K562 (cell line): ENCODE results near the gene S100A4. TPM values are rescaled to one million over a fixed set of nuclear protein-coding genes. Genes with fewer than 3 reads are reported as not detected.
A peak's percentile ranks its signal among the peaks of the same experiment; 100 is the strongest.

ENCODE experiments used
- ATAC-seq: fragments of 200-7000 bp; cut with Tn5 transposase; 3 replicates; pipeline ENCODE4 v1.9.1; 2020; ENCODE audit warnings: moderate library complexity
- BruUV-seq: library from RNA; stranded (reverse); fragments of 400-500 nt; replicated peaks from 2 replicates; lab custom pipeline; 2021; lab: Mats Ljungman, UMichigan
- CTCF ChIA-PET: fragments of 300-600 bp; formaldehyde crosslinking; extraction: SDS; loops from one replicate; lab custom pipeline; 2021; ENCODE audit warnings: low intra/inter-chr PET ratio; lab: Yijun Ruan, JAX
- POLR2A ChIA-PET: fragments of 300-600, 350-650 bp; sonication (Branson Sonifier 250); formaldehyde crosslinking; extraction: SDS; loops from one replicate; lab custom pipeline; 2021; ENCODE audit warnings: antibody characterized with exemption, inconsistent platforms; lab: Yijun Ruan, JAX
- DNase-seq, 4 experiments: peaks; one replicate each; pipeline versions ENCODE4 v3.0.0 to v3.0.0-alpha.2; 2011 to 2018; ENCODE audit warnings: low spot score in 3 of 4, mixed read lengths in 3 of 4; ENCODE audit errors: extremely low read depth in 1 of 4
- FAIRE-seq: peaks from 2 replicates; lab custom pipeline; 2011; peaks lifted over from hg19 to GRCh38; lab: Jason Lieb, UNC
- H2AFZ ChIP-seq: 2 replicates; pipeline ENCODE4 v1.6.0; 2011; ENCODE audit warnings: low read depth, low read length, control low read depth, inconsistent platforms
- H3K27ac ChIP-seq: fragments of 200-600 bp; 3 replicates; pipeline ENCODE4 v1.8.0; 2011; ENCODE audit warnings: low read depth, mild to moderate bottlenecking, control low read depth, inconsistent platforms, low read length, moderate library complexity, mixed read lengths; ENCODE audit errors: extremely low read depth
- H3K27me3 ChIP-seq, 2 experiments: fragments of 300-600 bp in 1 of 2; 2 replicates in 1 of 2; 3 replicates in 1 of 2; pipeline versions ENCODE4 v1.6.0 to v1.8.0; 2011; ENCODE audit warnings: inconsistent platforms in 2 of 2, low read length in 2 of 2, mild to moderate bottlenecking in 1 of 2, mixed read lengths in 1 of 2, moderate library complexity in 1 of 2; ENCODE audit not compliant: control insufficient read depth in 2 of 2, insufficient read depth in 2 of 2
- H3K36me3 ChIP-seq: fragments of 300-600 bp; 3 replicates; pipeline ENCODE4 v1.8.0; 2011; ENCODE audit warnings: mild to moderate bottlenecking, low read length, inconsistent platforms; ENCODE audit not compliant: control insufficient read depth, insufficient read depth
- H3K4me1 ChIP-seq, 2 experiments: fragments of 200-600 bp in 1 of 2; replicated peaks in 1 of 2; 2 replicates in 1 of 2; 3 replicates in 1 of 2; pipeline versions ENCODE4 v1.5.1 to v1.8.0; 2011; ENCODE audit warnings: inconsistent platforms in 2 of 2, low read length in 2 of 2, mild to moderate bottlenecking in 1 of 2, mixed read lengths in 1 of 2, moderate library complexity in 1 of 2; ENCODE audit not compliant: control insufficient read depth in 2 of 2, insufficient read depth in 2 of 2
- H3K4me2 ChIP-seq: 2 replicates; pipeline ENCODE4 v1.6.1; 2011; ENCODE audit warnings: low read length, control low read depth, inconsistent platforms, mixed read lengths; ENCODE audit not compliant: insufficient read depth
- H3K4me3 ChIP-seq: fragments of 200-600 bp; sonication (generic), shearing (Covaris generic); 2 replicates; pipeline ENCODE4 v1.5.1; 2016; ENCODE audit warnings: control low read depth, inconsistent platforms
- H3K79me2 ChIP-seq: fragments of 200-600 bp; 3 replicates; pipeline ENCODE4 v1.8.0; 2011; ENCODE audit warnings: low read length, inconsistent platforms; ENCODE audit not compliant: control insufficient read depth, insufficient read depth
- H3K9ac ChIP-seq, 2 experiments: 2 replicates each; pipeline versions ENCODE4 v1.6.0 to v1.6.1; 2011; ENCODE audit warnings: low read depth in 2 of 2, low read length in 2 of 2, control low read depth in 1 of 2, inconsistent platforms in 1 of 2, mild to moderate bottlenecking in 1 of 2, mixed read lengths in 1 of 2; ENCODE audit not compliant: insufficient read depth in 1 of 2
- H3K9me1 ChIP-seq: one replicate; pipeline ENCODE4 v1.6.0; 2011; ENCODE audit warnings: inconsistent platforms, mild to moderate bottlenecking, low read length, moderate library complexity; ENCODE audit not compliant: control insufficient read depth, insufficient read depth
- H3K9me3 ChIP-seq: replicated peaks from 2 replicates; pipeline ENCODE4 v1.5.1; 2011; ENCODE audit warnings: low read depth, low read length, inconsistent platforms; ENCODE audit not compliant: control insufficient read depth, insufficient read depth
- H4K20me1 ChIP-seq: replicated peaks from 2 replicates; pipeline ENCODE4 v1.6.1; 2011; ENCODE audit warnings: low read length, inconsistent platforms, mixed read lengths; ENCODE audit not compliant: control insufficient read depth, insufficient read depth
- CBFA2T2 ChIP-seq: fragments of 450-650 bp; conservative IDR thresholded peaks from 2 replicates; pipeline ENCODE4 v1.6.1; 2017; ENCODE audit warnings: mild to moderate bottlenecking
- NR1H2 ChIP-seq: sonication (generic); formaldehyde crosslinking; IDR thresholded peaks from 2 replicates; pipeline ENCODE4 v1.4.0; 2020; ENCODE audit warnings: mild to moderate bottlenecking, missing genetic modification reagents
- SNRNP70 ChIP-seq: fragments of 200-400 bp; formaldehyde crosslinking; optimal IDR thresholded peaks from 2 replicates; pipeline ENCODE3; 2017; ENCODE audit warnings: low read depth, low read length
- SPI1 ChIP-seq: IDR thresholded peaks from 2 replicates; pipeline ENCODE4 v1.6.1; 2011; ENCODE audit warnings: low read depth, low read length, control low read depth, borderline replicate concordance
- ZBTB11 ChIP-seq, 3 experiments: fragments of 200-800 bp in 1 of 3; fragments of 250-450 bp in 1 of 3; fragments of 450-650 bp in 1 of 3; sonication (Bioruptor Pico) in 1 of 3; sonication (Bioruptor generic) in 1 of 3; formaldehyde crosslinking in 1 of 3; IDR thresholded peaks; 2 replicates each; pipeline versions ENCODE4 v1.6.1 to v1.8.0; 2016 to 2022; ENCODE audit warnings: mild to moderate bottlenecking in 2 of 3, missing genetic modification characterization in 2 of 3, missing compliant biosample characterization in 1 of 3, moderate library complexity in 1 of 3
- ZNF23 ChIP-seq: fragments of 250-450 bp; sonication (Bioruptor Pico); IDR thresholded peaks from 2 replicates; pipeline ENCODE4 v1.4.0; 2020; ENCODE audit warnings: mild to moderate bottlenecking
- WGBS: fragments of 100-300 bp; shearing (Covaris generic); methylation state at CpG from one replicate; pipeline ENCODE4 v1.1.6; 2016; ENCODE audit warnings: low coverage, mixed read lengths; ENCODE audit not compliant: insufficient coverage; ENCODE audit errors: missing lambda C conversion rate; 5-methylcytosine and 5-hydroxymethylcytosine counted together
- in situ Hi-C: fragments of 300-500 bp; cut with MboI; formaldehyde crosslinking; loops from 4 replicates; pipeline ENCODE4 v1.15.0; 2018; ENCODE audit warnings: inconsistent platforms, mixed read lengths
- intact Hi-C: fragments of 100-400 bp; cut with micrococcal nuclease; formaldehyde crosslinking; loops from 2 replicates; pipeline ENCODE4 v1.14.2; 2022
- polyA plus RNA-seq, 8 experiments: library from polyadenylated mRNA; depleted of rRNA in 4 of 8; stranded (reverse) in 5 of 8; unstranded in 3 of 8; fragments of >200 nt; fragmentation: Nextera tagmentation in 2 of 8; fragmentation: Illumina TruSeq in 1 of 8; extraction: Ambion mirVana in 2 of 8; extraction: Trizol in 1 of 8; gene quantifications; 2 replicates each; pipeline versions ENCODE4 v1.2.1 to v1.2.3, GENCODE V29; 2011 to 2014; ENCODE audit warnings: inconsistent platforms in 1 of 8, missing spikeins in 1 of 8
- total RNA-seq, 7 experiments: library from RNA; depleted of rRNA in 6 of 7; stranded (reverse); fragments of >200 nt in 6 of 7; fragmentation: Illumina TruSeq in 2 of 7; extraction: Trizol in 2 of 7; gene quantifications; 2 replicates each; pipeline versions ENCODE4 v1.2.1 to v1.2.3, GENCODE V29; 2011 to 2021; ENCODE audit warnings: low replicate concordance in 1 of 7
- TF ChIP-seq, protein P1 (sequence below): fragments of 250-450 bp; sonication (Bioruptor Pico); IDR thresholded peaks from 2 replicates; pipeline ENCODE4 v1.4.0; 2020; ENCODE audit warnings: mild to moderate bottlenecking, moderate library complexity, borderline replicate concordance
- TF ChIP-seq, protein P2 (sequence below): fragments of 450-650 bp; conservative IDR thresholded peaks from 2 replicates; pipeline ENCODE4 v1.6.1; 2016; ENCODE audit warnings: missing genetic modification characterization, low read depth, mild to moderate bottlenecking, missing compliant biosample characterization, moderate library complexity

The S100A4 gene
- total and polyA plus RNA-seq, 9 of the 15 experiments (the other 6 are each of a cell fraction or from before 2014, with no cell fraction given), result 3.7 to 20.1 (median 11.2) TPM

GRCh38 chr1:153526132-153526543 lies 19.5 kb downstream of the S100A4 start:
- Histone ChIP-seq H4K20me1 (no peaks in the 10 kb centered on the region), H3K4me1 (peaks cover 17 to 21% of the 10 kb centered on the region in 2 experiments), H3K9ac (peak overlapping the region; percentile 37 to 67; a peak in 2 of 4 replicates), H3K36me3 (no peaks in the 10 kb centered on the region), H3K27me3 (no peaks in the 10 kb centered on the region), H3K9me1 (no peaks in the 10 kb centered on the region), H3K4me2 (peak overlapping the region; percentile 58), H3K9me3 (peaks cover 2% of the 10 kb centered on the region; the same call in 1 of the 2 replicates), H3K27ac (peak overlapping the region; percentile 37; the same call in 1 of the 3 replicates), H3K79me2 (no peaks in the 10 kb centered on the region), H2AFZ (peak overlapping the region; percentile 87), H3K4me3 (no peak overlapping the region)
- ATAC-seq (peak; percentile 71), DNase-seq (peak in 1 of 4 experiments; percentile 62), FAIRE-seq (peak; percentile 73)
- no TSS peak for BruUV-seq
- CTCF ChIA-PET, result no interaction called here
- intact Hi-C loops (no loop called here), in situ Hi-C loops (no loop called here)
- WGBS, result 2% methylated on average over 8 of the region's 8 CpGs
- POLR2A ChIA-PET, result interaction anchor here (0.7 to 3.3 kb wide), 6 partner anchors 10 to 101 kb away, joined by 3 to 15 read pairs (median 4); partner anchors contain the start of gene S100A13
- TF ChIP-seq SPI1, result peak; percentile 61; the same call in 1 of the 2 replicates
- TF ChIP-seq, protein P1, sequence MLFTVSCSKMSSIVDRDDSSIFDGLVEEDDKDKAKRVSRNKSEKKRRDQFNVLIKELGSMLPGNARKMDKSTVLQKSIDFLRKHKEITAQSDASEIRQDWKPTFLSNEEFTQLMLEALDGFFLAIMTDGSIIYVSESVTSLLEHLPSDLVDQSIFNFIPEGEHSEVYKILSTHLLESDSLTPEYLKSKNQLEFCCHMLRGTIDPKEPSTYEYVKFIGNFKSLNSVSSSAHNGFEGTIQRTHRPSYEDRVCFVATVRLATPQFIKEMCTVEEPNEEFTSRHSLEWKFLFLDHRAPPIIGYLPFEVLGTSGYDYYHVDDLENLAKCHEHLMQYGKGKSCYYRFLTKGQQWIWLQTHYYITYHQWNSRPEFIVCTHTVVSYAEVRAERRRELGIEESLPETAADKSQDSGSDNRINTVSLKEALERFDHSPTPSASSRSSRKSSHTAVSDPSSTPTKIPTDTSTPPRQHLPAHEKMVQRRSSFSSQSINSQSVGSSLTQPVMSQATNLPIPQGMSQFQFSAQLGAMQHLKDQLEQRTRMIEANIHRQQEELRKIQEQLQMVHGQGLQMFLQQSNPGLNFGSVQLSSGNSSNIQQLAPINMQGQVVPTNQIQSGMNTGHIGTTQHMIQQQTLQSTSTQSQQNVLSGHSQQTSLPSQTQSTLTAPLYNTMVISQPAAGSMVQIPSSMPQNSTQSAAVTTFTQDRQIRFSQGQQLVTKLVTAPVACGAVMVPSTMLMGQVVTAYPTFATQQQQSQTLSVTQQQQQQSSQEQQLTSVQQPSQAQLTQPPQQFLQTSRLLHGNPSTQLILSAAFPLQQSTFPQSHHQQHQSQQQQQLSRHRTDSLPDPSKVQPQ (CRISPR knock-in tag), result 0 out of 2 replicates have a peak, but pooled peaks have one; percentile 9
- peak; percentile 37; the same call in 1 of the 2 replicates for TF ChIP-seq CBFA2T2
- 0 out of 2 replicates have a peak, but pooled peaks have one; percentile 30 for TF ChIP-seq ZNF23 (CRISPR knock-in tag)
- TF ChIP-seq, protein P2, sequence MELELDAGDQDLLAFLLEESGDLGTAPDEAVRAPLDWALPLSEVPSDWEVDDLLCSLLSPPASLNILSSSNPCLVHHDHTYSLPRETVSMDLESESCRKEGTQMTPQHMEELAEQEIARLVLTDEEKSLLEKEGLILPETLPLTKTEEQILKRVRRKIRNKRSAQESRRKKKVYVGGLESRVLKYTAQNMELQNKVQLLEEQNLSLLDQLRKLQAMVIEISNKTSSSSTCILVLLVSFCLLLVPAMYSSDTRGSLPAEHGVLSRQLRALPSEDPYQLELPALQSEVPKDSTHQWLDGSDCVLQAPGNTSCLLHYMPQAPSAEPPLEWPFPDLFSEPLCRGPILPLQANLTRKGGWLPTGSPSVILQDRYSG (tag), result no peak
- no peak for TF ChIP-seq NR1H2 (CRISPR knock-in tag)
- TF ChIP-seq ZBTB11 (CRISPR knock-in tag; IDR thresholded peaks at IDR 0.05), result peak in 1 of 3 experiments; percentile 38; a peak in 1 of 6 replicates
- no peak for TF ChIP-seq SNRNP70
